IPS-18c (cell line): Measurements from ENCODE around the gene KIAA0319L.
A peak's percentile ranks its signal among the peaks of the same experiment; 100 is the strongest.

Source experiments
- H3K4me3 ChIP-seq: 2 replicates; pipeline ENCODE4 v1.7.0; 2013; ENCODE audit warnings: low read depth, mild to moderate bottlenecking, low read length, moderate library complexity; ENCODE audit not compliant: insufficient read depth
- H3K9me3 ChIP-seq: one replicate; pipeline ENCODE4 v1.6.1; 2013; ENCODE audit warnings: mild to moderate bottlenecking, low read length, moderate library complexity; ENCODE audit not compliant: control insufficient read depth, insufficient read depth

The KIAA0319L gene

GRCh38 chr1:35557118-35557610, at the start of gene KIAA0319L:
Gene KIAA0319L (minus strand): TSS chr1:35557403. CDS start chr1:35554491, 2,912 bp downstream.
- H3K9me3 ChIP-seq = no peaks in the 10 kb centered on the region
- H3K4me3 ChIP-seq = peak within 1 kb of the TSS; percentile 97

- peaks cover 4% of the 10 kb centered on the region for H3K9me3 ChIP-seq
- no peak overlapping the region for H3K4me3 ChIP-seq
These were observed 48.6 kb upstream of the KIAA0319L start for GRCh38 chr1:35605867-35606182.

GRCh38 chr1:35605071-35605866, 48.1 kb upstream of the KIAA0319L start:
- no peak overlapping the region for H3K4me3 ChIP-seq
- peaks cover 4% of the 10 kb centered on the region for H3K9me3 ChIP-seq

GRCh38 chr1:35603941-35604340, 46.7 kb upstream of the KIAA0319L start:
- no peak overlapping the region for H3K4me3 ChIP-seq
- H3K9me3 ChIP-seq = peaks cover 4% of the 10 kb centered on the region

GRCh38 chr1:35603468-35603867, 46.3 kb upstream of the KIAA0319L start:
- H3K9me3 ChIP-seq = peaks cover 4% of the 10 kb centered on the region
- no peak overlapping the region for H3K4me3 ChIP-seq

GRCh38 chr1:35600593-35600992, 43.4 kb upstream of the KIAA0319L start:
- H3K9me3 ChIP-seq = peaks cover 4% of the 10 kb centered on the region

GRCh38 chr1:35599411-35599810, 42.2 kb upstream of the KIAA0319L start:
- Histone ChIP-seq H3K4me3 (no peak overlapping the region), H3K9me3 (peaks cover 4% of the 10 kb centered on the region)

More at GRCh38 chr1:35600593-35600992, 43.4 kb upstream of the KIAA0319L start:
- no peak overlapping the region for H3K4me3 ChIP-seq

- H3K4me3 ChIP-seq = no peak overlapping the region
- H3K9me3 ChIP-seq = peaks cover 4% of the 10 kb centered on the region
These were observed 41.7 kb upstream of the KIAA0319L start for GRCh38 chr1:35598895-35599294.

- Histone ChIP-seq H3K9me3 (no peaks in the 10 kb centered on the region), H3K4me3 (no peak overlapping the region)
These were observed 40.7 kb upstream of the KIAA0319L start for GRCh38 chr1:35597870-35598269.

- Histone ChIP-seq H3K9me3 (no peaks in the 10 kb centered on the region), H3K4me3 (no peak overlapping the region)
These were observed 38.5 kb upstream of the KIAA0319L start for GRCh38 chr1:35595684-35596083.

GRCh38 chr1:35594005-35594760, 37.0 kb upstream of the KIAA0319L start:
- H3K4me3 ChIP-seq = no peak overlapping the region
- no peaks in the 10 kb centered on the region for H3K9me3 ChIP-seq

GRCh38 chr1:35592991-35593769, 36.0 kb upstream of the KIAA0319L start:
- no peak overlapping the region for H3K4me3 ChIP-seq

GRCh38 chr1:35591211-35591610, 34.0 kb upstream of the KIAA0319L start:
- Histone ChIP-seq H3K9me3 (no peaks in the 10 kb centered on the region), H3K4me3 (no peak overlapping the region)

More at GRCh38 chr1:35592991-35593769, 36.0 kb upstream of the KIAA0319L start:
- H3K9me3 ChIP-seq = no peaks in the 10 kb centered on the region

GRCh38 chr1:35590476-35591040, 33.4 kb upstream of the KIAA0319L start:
- H3K9me3 ChIP-seq = no peaks in the 10 kb centered on the region
- H3K4me3 ChIP-seq = no peak overlapping the region

GRCh38 chr1:35589516-35590427, 32.6 kb upstream of the KIAA0319L start:
- no peak overlapping the region for H3K4me3 ChIP-seq
- no peaks in the 10 kb centered on the region for H3K9me3 ChIP-seq

- no peak overlapping the region for H3K4me3 ChIP-seq
- no peaks in the 10 kb centered on the region for H3K9me3 ChIP-seq
These were observed 31.2 kb upstream of the KIAA0319L start for GRCh38 chr1:35588197-35588910.
